Keratinocyte (primary cell): Measurements from ENCODE around the gene TRAM2.

ENCODE experiments used
- CTCF ChIP-seq, 3 experiments: IDR thresholded peaks in 1 of 3; conservative IDR thresholded peaks in 1 of 3; optimal IDR thresholded peaks in 1 of 3; 2 replicates in 2 of 3; 3 replicates in 1 of 3; pipeline versions ENCODE3 to v1.5.1; 2011; ENCODE audit warnings: low read length in 3 of 3, mild to moderate bottlenecking in 3 of 3, moderate library complexity in 2 of 3, control low read depth in 1 of 3, inconsistent platforms in 1 of 3; ENCODE audit not compliant: insufficient read depth in 2 of 3; ENCODE audit errors: extremely low read depth in 1 of 3
- EZH2 ChIP-seq: IDR thresholded peaks from one replicate; pipeline ENCODE4 v1.6.1; 2012; ENCODE audit warnings: inconsistent platforms, mild to moderate bottlenecking, low read length, moderate library complexity

GRCh38 chr6:52611833-52612232, 35.0 kb upstream of the TRAM2 start:
- TF ChIP-seq CTCF (optimal IDR thresholded peaks at IDR 0.05 in 1 of 3, IDR thresholded peaks at IDR 0.05 in 1 of 3, conservative IDR thresholded peaks at IDR 0.05 in 1 of 3; ENCODE audit: extremely low read depth in 1 of 3, insufficient read depth in 2 of 3, low read length in 3 of 3) (no peak), EZH2 (no peak)
